GM19035 (cell line): ENCODE results near the gene SEMA5B.

ENCODE experiments used
- ATAC-seq: cut with Tn5 transposase; IDR thresholded peaks from one replicate; pipeline ENCODE4 v1.9.1; 2021; ENCODE audit not compliant: unreplicated experiment

SEMA5B gene

DNA sequence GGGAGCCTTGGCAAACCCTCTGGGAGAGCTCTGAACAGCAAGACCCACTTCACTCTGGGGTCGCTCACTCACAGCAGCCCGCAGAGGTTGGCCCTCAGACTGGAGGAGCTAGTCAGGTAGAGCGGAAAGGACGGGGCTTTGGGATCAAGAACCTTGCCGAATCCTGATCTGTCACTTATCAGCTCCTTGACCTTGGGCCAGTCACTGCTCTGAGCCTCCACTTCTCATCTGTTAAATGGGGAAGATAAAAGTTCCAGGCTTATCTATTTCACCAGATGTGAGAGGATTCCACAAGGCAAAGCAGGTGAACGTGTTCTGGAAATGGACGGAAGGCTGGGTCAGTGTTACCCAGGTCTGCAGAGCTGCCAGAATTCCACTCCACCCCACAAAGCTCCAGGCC is 29.4 kb downstream of the SEMA5B start:
- ATAC-seq, result no peak

DNA sequence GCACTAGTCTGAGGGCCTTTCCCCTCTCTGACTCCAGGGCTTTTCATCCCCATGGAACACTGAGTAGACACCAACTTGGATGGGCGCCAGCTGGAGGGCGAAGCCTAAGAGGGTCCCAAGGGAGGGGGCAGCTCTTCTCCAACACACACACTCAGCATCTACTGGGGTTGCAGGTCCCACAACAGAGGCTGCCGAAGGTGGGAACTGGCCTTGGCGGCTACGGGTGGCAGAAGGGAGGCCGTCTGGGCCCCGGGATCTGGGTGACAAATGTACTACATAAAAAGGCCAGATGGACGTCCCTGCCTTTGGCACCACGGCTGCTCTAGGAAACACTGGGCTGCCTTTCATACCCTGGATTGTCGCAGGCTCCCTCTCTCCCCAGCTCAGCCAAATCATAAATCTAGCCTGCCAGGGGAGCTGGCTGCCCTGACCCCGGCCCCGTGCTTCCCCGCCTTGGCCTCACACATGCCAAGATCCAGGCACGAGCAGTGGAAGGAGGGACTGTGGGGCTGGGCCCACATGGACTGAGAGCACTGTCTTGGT is 31.5 kb downstream of the SEMA5B start:
- no peak for ATAC-seq

DNA sequence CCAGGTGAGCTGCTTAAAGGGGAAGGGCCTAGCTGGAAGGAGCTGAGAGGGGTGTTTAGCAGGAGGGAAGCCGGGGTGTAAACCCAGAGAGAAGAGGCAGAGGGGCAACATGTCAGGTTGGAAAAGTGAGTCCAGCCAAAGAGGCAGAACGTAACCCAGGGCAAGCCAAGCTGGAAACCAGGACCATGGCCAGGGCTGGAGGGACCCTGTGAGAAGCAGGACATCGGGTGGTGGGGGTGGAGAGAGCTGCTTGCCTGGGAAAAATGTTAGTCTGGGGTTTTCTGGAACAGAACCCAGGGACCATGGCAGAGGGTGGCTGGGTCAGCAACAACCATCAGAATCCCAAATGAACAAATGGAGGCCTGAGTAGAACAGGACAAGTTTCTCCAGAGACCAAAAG is 32.6 kb downstream of the SEMA5B start:
- ATAC-seq, result no peak

DNA sequence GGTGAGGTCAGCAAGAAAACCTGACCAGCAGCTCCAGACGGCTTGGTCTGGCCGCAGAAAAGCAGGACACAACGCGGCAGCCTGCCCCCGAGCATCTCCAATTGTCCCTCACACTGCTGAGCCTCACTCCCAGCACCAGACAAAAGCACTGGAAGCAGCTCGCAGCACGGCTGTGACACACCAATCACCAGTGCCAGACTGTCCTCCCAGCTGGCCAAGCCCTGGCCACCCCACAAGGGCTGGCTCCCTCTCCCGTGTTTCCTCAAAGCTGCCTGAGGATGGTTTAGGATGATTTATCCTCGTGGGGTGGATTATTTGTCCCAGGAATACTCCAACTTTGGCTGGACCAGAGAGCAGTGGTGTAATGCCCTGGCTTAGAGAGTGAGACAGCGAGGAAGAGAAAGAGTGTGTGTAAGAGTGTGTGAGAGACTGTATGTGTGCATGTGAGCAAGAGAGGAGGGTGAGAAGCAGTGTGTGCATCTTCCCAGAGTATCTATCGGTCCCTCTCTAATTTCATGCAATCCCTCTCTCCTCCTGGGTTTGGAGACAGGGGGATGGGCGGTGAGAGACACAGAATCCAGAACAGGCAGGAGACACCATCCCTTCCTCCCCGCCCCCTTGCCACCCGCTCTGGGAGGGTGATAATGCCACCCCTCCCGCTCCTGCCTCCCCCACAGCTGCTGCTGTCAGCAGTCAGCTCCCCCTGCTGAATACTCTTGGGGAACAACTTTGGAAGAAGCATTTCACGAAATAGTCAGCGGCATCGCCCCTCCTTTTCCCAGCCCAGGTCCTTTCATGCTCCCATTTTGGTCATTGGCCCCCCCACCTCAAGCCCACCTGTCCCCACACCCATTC is 34.2 kb downstream of the SEMA5B start:
- no peak for ATAC-seq

DNA sequence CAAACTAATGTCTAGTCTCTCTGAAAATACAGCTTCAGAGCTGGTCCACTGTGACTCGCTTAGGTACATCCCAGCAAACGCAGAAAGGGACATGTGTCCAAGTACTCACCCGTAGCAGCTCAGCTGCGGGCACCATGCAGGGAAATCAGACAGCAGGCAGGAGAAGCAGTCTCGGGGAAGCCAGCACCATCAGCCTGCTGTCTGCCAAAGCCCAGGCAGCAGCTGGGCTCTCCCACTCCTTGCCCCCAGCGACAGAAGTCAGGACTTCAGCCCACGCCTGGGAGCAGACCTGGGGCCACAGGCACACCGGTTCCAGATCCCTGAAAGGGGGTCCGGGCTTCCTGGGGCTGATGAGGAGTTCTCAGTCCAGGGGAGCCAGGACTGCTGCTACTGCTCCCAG is 34.9 kb downstream of the SEMA5B start:
- ATAC-seq, result no peak

DNA sequence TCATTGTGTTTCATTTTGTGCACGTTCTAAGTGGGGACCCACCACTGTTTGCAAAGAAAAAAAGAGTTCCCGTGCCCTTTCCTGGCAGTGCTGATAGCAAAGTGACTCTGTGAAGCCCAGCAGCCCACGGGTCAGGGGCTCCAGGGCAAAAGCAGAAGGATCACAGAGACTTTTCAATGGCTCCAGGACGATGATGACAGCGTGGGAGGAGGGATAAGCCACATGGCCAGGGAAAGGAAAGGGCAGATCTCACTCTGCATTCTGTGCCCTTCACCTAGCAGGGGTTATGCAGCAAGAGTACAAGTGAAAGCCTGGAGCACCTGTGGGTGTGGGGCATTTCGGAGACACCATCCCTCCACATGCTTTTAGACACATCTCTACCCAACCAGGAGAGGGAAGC is 35.4 kb downstream of the SEMA5B start:
- ATAC-seq, result no peak

DNA sequence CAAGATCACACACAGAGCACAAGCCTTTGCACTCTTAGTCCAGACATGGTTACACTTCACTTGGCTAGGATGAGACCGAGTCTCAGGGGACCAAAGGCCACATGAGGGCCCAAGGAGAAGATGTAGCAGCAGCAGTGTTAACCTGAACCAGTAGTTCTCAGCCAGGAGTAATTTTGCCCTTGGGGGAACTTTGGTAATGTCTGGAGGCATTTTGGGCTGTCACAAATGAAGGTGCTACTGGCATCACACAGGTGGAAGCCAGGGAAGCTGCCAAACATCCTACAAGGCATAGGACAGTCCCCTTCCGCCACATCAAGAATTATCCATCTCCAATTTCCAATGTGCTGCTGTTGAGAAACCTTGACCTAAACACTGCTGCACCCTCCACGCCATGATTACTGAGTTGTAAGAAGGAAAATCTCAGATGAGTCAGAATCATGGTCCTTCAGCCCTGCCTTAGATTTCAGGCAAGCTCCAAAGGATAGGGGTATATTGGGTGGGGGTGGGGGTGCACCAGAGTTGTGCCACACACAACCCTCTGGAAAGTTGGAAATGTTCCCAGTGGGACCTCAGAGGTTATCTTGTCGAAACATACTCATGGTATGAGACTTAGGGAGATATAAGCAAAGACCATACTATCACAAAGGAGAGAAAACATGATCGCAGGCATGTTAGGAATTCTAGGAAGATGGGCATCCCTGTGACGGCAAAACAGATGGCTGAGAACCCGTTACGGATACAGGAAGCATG is 36.2 kb downstream of the SEMA5B start:
- no peak for ATAC-seq

DNA sequence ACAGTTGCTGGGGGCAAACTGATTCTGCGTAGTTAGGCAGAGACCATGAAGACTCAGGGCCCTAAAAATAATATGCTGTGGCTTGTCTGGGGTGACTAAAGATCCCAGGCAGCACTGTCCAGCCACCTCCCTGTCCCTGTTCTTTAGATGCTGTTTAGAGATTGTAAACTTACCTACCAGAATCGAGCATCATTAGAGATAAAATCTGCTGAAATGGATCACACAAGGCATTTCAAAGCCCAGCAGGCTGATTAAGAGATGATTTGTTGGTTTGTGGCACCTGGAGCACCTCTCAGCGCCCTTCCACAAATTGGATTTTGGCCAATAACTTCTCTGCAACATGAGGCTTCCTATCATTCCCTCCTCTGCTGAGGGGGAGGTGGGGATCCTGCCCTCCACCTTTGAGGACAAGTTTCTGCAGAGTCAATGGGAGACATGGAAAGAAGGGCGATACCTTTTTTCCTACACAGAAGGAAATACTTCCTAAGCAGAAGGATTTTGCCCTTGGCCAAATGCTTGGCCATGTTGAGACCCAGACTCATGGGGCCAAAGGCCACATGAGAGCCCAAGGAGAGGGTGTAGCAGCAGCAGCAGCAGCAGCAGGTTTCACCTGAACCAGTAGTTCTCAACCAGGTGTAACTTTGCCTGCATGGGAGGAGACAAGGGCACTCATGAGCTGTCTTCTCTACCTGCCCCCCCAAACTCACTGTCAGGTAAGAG is 37.5 kb downstream of the SEMA5B start:
- no peak for ATAC-seq

DNA sequence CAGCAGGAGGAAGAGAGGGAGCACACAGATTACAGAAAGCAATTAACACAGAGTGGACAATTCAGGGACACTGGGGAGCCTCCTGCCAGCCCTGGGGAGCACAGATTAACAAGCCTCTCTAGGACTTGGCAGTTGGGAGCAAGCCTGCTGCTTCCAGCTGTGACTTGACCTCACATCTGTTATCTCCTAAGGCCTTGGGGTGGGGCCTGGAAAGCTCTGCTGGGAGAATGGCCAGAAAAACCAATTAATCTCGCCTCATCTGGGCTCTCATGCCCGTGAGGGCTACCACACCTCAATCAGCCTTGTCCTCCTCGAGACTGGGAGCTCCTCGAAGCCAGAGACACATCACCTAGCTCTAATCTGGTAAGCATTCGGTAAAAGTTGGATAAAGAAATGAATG is 39.1 kb downstream of the SEMA5B start:
- ATAC-seq, result no peak

DNA sequence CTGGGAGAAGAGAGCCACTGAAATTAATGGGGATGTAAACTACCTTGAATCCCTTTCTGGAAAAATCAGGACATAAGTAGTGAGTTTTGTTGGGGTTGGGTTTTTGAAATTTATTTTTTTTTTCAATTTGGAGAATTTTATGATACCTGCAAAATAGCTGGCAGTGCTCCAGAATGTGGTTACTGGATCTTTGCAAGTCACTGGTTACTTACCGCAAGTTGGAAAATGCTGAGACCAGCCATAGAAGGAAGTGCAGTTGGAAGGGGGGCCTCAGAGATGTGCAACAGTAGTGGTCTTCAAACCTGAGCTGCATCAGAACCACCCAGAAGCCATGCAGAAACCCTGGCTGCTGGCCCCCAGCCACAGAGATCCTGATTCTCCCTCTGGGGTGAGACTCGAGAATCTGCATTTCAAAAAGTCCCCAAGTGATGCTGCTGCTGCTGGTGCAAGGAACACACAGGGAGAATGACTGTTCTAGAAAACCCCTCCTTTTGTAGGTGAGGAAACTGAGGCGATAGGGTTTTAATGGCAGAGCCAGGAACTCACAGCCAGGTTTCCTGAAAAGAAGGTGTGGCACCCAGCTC is 39.7 kb downstream of the SEMA5B start:
- no peak for ATAC-seq

DNA sequence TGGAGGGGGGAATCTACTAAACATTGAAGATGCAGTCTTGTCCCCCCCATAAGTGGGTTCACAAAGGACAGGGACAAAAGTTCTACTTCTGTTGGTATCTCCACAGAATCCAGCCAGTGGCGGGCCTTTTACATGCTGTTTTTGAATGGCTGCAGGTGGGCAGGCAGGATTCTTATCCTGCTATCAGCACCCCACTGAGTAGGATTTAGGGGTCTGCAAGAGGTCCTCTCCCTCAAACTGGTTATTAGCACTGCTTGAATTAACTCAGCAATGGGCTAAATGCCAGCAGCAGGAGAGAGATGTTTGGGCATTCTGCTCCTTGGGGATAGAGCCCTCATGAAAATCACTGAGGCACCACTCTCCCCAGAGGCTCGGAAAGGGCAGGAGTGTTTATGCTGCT is 40.3 kb downstream of the SEMA5B start:
- no peak for ATAC-seq

DNA sequence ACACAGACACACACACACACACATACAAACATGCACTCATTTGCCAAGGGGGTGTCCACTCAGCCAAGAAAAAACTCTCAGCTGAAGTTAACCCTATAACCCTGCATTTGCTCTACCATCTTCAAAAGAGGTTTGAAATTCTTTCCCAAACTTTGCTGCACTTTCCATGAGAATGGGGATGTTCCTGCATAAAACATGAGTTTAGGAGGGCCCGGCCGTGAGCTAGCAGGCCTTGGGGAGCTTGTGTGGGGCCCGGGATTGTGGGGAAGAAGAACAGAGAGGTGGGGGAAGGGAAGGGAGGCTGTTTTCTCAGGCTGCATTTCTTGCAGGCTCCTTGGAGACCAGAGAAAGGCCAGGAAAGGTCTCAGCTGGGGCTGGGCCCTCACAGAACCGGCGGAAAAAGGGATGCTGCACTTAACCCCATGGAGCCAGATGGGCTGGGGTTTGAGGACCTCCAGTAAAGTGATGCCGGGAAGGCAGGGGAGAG is 40.8 kb downstream of the SEMA5B start:
- no peak for ATAC-seq

DNA sequence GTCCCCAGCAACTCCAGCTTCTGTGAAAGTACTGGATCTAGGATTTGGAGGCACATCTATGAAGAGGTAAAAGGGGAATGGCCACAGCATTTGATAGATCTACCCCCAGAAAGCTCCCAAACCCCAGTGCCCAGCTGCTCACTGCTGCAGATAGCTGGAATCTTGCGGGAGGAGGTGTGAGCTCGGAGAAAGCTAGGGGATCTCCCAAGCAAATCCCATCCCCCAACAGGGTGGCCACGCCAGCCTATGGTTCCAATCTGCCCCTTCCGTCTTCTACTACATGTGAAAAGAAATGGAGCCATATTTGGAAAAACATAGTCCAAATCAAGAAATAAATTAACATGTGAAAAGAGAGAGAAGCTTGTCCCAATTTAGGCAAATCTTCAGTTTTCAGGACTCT is 42.0 kb downstream of the SEMA5B start:
- no peak for ATAC-seq

DNA sequence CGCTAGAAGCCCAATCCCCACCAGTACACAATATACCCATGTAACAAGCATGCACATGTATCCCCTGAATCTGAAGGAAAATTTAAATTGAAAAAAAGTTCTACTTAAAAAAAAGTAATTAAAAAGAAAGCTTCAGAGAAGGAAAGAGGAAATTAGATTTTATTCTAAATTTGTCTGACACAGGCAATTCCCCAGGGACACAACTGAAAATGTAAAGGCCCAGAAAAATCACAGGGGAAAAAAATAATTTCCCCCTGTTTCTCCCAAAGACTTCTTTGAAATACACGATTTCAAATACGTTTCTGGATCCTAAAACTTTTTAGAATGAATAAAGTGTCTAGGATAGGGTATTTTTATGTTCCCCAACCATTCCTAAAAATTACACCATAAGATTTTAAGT is 42.9 kb downstream of the SEMA5B start:
- ATAC-seq, result no peak

DNA sequence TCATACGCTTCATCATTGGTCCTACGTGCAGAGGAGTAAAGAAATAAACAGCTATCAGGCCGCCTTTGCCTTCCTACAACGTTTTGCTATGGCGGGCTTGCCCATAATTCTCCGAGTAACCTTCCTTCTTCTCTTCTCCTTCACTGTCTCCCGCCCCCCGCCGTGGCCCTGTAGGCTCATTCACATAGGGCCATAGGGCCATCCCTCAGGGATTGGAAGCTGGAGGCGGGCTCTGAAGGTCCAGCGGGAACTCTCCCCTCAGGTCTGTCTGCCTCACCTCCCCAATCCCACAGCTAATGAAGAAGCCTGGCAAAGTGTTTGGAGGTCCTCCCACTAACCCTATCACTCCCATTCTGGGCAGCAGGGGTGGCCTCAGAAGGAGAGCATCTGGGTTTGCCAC is 43.6 kb downstream of the SEMA5B start:
- ATAC-seq, result no peak

DNA sequence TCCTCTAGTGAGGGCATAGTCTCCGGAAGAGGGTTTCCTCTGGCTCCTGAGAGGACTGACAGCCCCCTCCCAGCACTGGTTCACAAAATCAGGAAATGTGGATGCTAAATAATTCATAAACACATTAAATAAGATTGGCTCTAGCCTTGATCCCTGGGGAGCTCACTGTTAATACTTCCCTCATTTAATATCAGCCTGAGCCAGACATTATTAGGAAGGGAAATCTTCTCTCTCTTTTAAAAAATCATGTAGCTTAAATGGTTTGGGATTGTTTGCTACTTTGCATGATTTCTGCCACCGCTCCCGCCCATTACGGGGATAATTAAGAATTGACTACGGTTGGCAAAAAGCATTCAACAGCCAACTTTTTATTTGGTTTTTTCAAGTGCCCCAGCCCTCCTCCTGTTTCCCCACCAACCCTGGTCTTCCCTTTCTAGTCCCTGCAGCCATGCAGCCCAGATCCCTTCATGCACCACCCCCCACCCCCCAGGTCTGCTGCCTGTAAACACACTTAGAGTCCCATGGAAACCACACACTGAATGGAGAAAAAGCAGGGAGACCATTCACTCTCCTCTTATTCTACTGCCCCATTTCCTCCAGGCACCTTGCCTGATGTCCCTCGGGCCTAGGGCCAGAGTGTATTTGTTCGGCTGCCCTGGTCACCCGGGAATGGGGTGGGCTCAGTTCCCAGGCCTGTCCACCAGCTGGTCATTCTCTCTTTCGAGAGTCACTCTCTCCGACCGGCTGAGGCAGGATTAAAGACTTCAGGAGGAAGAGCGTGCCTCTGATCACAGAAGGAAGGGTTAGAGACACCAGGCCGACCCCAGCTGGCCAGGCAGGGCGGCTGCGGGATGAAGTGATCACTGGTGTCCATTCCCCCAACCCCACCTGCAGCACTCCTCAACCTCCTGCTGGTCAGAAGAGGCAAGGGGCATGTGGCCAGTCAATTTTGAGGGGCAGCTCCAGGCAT is 45.1 kb downstream of the SEMA5B start:
- no peak for ATAC-seq

DNA sequence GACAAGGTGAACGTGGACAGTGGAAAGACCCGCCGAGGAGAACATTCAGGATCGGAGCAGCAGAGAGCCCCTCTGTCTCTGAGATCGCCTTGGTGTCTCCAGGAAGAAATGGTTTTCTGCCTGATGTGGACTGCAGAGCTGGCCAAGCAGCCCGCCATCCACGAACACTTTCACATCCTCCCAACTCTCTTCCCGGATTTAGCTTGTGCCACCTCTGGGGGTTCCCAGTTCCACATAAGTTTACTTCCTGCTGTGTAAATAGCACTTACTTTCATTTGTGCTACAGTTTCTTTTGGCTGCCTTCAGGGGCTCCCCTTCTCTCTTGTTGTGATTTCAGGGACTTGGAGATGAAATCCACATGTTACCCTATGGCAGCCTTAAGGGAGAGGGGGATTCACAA is 48.4 kb downstream of the SEMA5B start:
- no peak for ATAC-seq

DNA sequence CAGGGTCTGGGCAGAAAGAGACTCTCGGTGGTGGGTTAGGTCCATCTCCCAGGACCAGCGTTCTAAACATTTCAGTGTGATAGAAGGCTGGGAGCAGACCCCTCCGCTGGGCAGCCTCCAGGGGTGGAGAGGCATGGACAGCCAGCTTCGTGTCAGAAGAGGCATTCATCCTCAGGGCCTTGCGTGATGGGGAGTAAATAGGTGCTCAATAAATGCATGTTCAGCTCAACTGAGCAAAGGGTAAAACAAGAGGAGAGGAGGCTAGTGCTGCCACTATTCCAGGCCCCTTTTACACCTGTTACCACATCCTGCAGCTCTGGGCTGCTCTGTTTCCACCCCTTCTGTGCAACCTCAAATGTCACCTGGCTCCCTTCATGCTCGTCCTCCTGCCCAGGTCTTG is 49.0 kb downstream of the SEMA5B start:
- ATAC-seq, result no peak

DNA sequence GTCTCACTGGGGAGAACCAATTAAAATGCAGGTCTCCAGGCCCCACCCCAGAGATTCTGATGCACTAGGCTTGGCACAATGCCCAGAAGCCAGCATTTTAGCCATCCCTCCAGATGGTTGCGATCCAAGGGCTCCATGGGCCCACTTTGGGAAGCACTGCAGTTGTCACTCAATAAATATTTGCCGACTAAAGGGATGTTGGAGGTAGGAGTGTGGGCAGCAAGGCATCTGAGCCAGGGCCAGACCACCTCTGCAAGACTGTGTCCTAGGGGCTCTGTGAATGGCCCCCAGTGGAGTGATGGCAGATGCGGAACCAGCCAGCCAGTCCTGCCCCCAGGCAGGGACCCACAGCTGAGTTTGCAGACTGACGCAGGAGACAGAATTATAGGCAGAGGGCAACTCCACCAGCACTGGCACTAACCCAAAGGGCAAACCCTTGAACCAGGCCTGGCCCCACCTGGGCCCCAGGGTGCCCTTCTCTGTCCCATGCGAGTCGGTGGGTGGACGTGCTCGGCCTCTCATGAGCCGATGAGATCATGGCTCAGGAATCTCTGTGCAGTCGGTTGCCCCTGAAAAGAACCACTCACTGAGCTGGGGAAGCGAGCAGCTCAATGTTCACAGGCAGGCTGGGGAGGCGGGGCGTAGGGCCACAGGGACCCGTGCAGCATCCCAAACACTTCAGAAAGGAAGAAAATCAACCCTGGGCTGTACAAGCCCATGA is 49.7 kb downstream of the SEMA5B start:
- ATAC-seq, result no peak
